ENCODE measurements around the gene ATL2. TPM values are rescaled to one million over a fixed set of nuclear protein-coding genes. Genes with fewer than 3 reads are reported as not detected.
"Not testable (repeated sequence)": the region's sequence is repeated elsewhere in the genome, so short reads cannot be mapped to it uniquely, and the experiment has no call there.

The ATL2 gene
- total RNA-seq (ENCODE audit: insufficient read depth, low replicate concordance): 68.1 TPM

GRCh38 chr2:38377050-38377828 lies at the start of gene ATL2:
Gene ATL2, minus strand, starts transcription at chr2:38377273. Its CDS starts 13 bp downstream, at chr2:38377260.
- DNase-seq (ENCODE audit: low spot score): peak; percentile 97

- no peak for DNase-seq (ENCODE audit: low spot score)
These were observed 46.7 kb upstream of the ATL2 start for GRCh38 chr2:38423763-38424162.

- no peak for DNase-seq (ENCODE audit: low spot score)
These were observed 44.4 kb upstream of the ATL2 start for GRCh38 chr2:38421274-38422056.

- DNase-seq (ENCODE audit: low spot score): no peak
These were observed 42.4 kb upstream of the ATL2 start for GRCh38 chr2:38419499-38419898.

GRCh38 chr2:38418735-38419134 lies 41.7 kb upstream of the ATL2 start:
- no peak for DNase-seq (ENCODE audit: low spot score)

- DNase-seq (ENCODE audit: low spot score): peak; percentile 22
These were observed 40.9 kb upstream of the ATL2 start for GRCh38 chr2:38417745-38418689.

GRCh38 chr2:38416296-38417036 lies 39.4 kb upstream of the ATL2 start:
- DNase-seq (ENCODE audit: low spot score): no peak

GRCh38 chr2:38415728-38416291 lies 38.7 kb upstream of the ATL2 start:
- DNase-seq (ENCODE audit: low spot score): no peak

GRCh38 chr2:38415023-38415422 lies 38.0 kb upstream of the ATL2 start:
- no peak for DNase-seq (ENCODE audit: low spot score)

- DNase-seq (ENCODE audit: low spot score): not testable (repeated sequence)
These were observed 35.3 kb upstream of the ATL2 start for GRCh38 chr2:38412235-38412871.

- DNase-seq (ENCODE audit: low spot score): no peak
These were observed 32.4 kb upstream of the ATL2 start for GRCh38 chr2:38409156-38410102.

- DNase-seq (ENCODE audit: low spot score): no peak
These were observed 30.1 kb upstream of the ATL2 start for GRCh38 chr2:38407111-38407682.

- no peak for DNase-seq (ENCODE audit: low spot score)
These were observed 29.6 kb upstream of the ATL2 start for GRCh38 chr2:38406597-38407110.

- no peak for DNase-seq (ENCODE audit: low spot score)
These were observed 29.0 kb upstream of the ATL2 start for GRCh38 chr2:38405917-38406596.

GRCh38 chr2:38400513-38400912 lies 23.4 kb upstream of the ATL2 start:
- no peak for DNase-seq (ENCODE audit: low spot score)

GRCh38 chr2:38398739-38399138 lies 21.7 kb upstream of the ATL2 start:
- DNase-seq (ENCODE audit: low spot score): peak; percentile 60

GRCh38 chr2:38394903-38395341 lies 17.8 kb upstream of the ATL2 start:
- peak; percentile 44 for DNase-seq (ENCODE audit: low spot score)

- no peak for DNase-seq (ENCODE audit: low spot score)
These were observed 17.0 kb upstream of the ATL2 start for GRCh38 chr2:38394041-38394440.

Measured in umbilical cord (tissue), 2 donors.